ENCODE data around the gene RNH1. TPM values are rescaled to one million over a fixed set of nuclear protein-coding genes. Genes with fewer than 3 reads are reported as not detected.

Gene RNH1
- total RNA-seq, 1 experiment from 2014 or later, result 104 TPM

DNA sequence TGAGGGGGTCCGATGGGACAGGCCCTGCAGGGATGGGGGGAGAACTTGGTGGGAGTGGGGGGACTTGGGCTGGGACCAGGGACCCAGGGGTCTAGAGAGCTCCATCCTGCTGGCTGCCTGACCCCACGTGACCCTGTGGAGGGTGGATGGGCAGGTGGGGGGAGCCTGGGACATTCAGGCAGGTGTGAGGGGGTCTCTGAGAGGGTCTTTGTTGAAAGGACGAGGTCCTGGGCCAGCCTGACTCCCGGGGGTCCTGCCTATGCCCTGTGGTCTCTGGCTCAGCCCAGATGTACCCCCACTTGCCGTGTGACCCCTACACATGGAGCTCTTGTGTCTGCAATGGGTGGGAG, 37.8 kb upstream of the RNH1 start:
- no peaks in the 10 kb centered on the region for H3K27me3 ChIP-seq (ENCODE audit: control insufficient read depth, insufficient read depth, low read length)
- H3K36me3 ChIP-seq (replicated peaks; ENCODE audit: control insufficient read depth, insufficient read depth, low read length), result no peaks in the 10 kb centered on the region
- no peak overlapping the region for H3K4me3 ChIP-seq (ENCODE audit: insufficient read depth, low read depth, low read length)
- DNase-seq, result no peak

DNA sequence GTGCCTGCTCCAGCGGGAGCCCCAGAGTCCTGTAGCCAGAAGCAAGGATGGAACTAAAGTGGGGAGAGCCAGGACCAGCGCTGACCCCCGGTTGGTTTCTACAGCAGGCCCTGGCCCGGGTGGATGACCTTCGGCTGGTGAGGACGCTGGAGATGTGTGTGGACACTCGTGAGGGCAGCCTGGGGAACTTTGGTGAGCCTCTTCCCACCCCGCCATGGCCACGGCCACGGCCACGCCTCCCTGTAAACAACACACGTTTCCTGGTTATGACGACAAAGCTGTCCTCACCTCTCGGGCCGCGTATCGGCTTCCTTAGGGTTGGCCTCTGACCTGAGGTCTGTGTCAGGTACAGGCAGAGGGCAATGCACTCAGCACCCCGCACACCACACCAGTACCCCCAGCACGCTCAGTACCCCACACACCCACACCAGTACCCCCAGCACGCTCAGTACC, 34.4 kb upstream of the RNH1 start:
- DNase-seq, result no peak
- Histone ChIP-seq H3K36me3 (replicated peaks; ENCODE audit: control insufficient read depth, insufficient read depth, low read length) (no peaks in the 10 kb centered on the region), H3K4me3 (ENCODE audit: insufficient read depth, low read depth, low read length) (no peak overlapping the region), H3K27me3 (ENCODE audit: control insufficient read depth, insufficient read depth, low read length) (peaks cover 10% of the 10 kb centered on the region)

GRCh38 chr11:540583-541432, 33.8 kb upstream of the RNH1 start:
- DNase-seq, result no peak
- H3K36me3 ChIP-seq (replicated peaks; ENCODE audit: control insufficient read depth, insufficient read depth, low read length), result no peaks in the 10 kb centered on the region
- no peak overlapping the region for H3K4me3 ChIP-seq (ENCODE audit: insufficient read depth, low read depth, low read length)
- H3K27me3 ChIP-seq (ENCODE audit: control insufficient read depth, insufficient read depth, low read length), result peaks cover 11% of the 10 kb centered on the region

DNA sequence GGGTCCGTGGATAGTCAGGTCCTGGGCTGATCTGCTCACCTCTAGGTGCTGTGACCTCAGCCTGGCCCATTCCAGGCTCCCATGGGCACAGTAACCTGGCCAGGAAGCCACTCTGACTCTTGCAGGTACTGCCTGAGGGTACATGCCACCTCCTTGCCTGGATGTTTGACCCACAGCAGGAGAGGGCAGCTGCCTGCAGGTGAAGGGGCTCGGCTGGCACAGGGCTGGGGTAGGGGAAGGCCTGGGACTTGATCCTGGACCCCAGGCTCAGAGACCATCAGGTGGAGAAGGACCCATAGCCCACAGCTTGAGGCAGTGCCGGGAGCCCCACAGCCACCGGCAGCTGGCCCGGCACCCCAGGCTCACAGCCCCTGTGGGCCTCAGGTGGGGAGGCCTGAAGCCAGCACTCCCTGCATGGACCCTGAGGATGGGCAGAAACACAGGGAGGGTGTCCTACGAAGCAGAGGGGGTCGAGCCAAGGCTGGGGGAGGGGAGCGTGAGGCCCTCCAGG, 33.0 kb upstream of the RNH1 start:
- no peak for DNase-seq
- H3K27me3 ChIP-seq (ENCODE audit: control insufficient read depth, insufficient read depth, low read length), result peaks cover 11% of the 10 kb centered on the region
- H3K36me3 ChIP-seq (replicated peaks; ENCODE audit: control insufficient read depth, insufficient read depth, low read length), result no peaks in the 10 kb centered on the region
- no peak overlapping the region for H3K4me3 ChIP-seq (ENCODE audit: insufficient read depth, low read depth, low read length)

DNA sequence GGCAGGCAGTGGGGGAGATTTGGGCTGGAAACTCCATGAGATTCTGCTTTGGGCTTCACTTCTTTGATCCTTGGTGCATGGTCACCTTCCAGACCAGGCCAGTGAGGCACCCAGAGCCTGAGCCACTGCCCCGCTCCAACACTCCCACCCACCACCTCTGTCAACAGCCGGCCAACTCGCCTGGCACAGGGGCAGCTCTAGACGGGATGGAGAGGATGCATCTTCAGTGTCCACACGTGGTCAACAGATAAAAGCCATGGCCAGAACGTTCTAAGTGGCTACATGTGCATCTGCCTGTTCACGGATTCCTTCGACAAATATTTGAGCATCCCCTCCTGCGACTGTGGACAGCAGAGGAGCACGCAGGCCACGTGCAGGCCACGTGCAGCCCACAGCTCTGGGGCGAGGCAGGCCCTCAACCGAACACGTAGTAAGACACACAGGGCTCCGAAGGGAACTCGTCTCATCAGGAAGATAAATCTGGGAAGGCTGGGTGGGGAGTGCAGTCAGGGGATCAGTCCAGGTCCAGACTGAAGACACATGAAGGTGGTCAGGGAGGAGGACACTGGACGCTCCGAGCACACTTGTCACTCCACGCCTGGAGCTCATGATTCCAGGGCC, 31.5 kb upstream of the RNH1 start:
- Histone ChIP-seq H3K4me3 (ENCODE audit: insufficient read depth, low read depth, low read length) (no peak overlapping the region), H3K36me3 (replicated peaks; ENCODE audit: control insufficient read depth, insufficient read depth, low read length) (no peaks in the 10 kb centered on the region), H3K27me3 (ENCODE audit: control insufficient read depth, insufficient read depth, low read length) (peaks cover 11% of the 10 kb centered on the region)
- DNase-seq, result no peak

- no peaks in the 10 kb centered on the region for H3K36me3 ChIP-seq (replicated peaks; ENCODE audit: control insufficient read depth, insufficient read depth, low read length)
- peaks cover 11% of the 10 kb centered on the region for H3K27me3 ChIP-seq (ENCODE audit: control insufficient read depth, insufficient read depth, low read length)
- DNase-seq, result no peak
- H3K4me3 ChIP-seq (ENCODE audit: insufficient read depth, low read depth, low read length), result peak overlapping the region; percentile 31
Measured at GRCh38 chr11:537622-538430, 30.8 kb upstream of the RNH1 start.

DNA sequence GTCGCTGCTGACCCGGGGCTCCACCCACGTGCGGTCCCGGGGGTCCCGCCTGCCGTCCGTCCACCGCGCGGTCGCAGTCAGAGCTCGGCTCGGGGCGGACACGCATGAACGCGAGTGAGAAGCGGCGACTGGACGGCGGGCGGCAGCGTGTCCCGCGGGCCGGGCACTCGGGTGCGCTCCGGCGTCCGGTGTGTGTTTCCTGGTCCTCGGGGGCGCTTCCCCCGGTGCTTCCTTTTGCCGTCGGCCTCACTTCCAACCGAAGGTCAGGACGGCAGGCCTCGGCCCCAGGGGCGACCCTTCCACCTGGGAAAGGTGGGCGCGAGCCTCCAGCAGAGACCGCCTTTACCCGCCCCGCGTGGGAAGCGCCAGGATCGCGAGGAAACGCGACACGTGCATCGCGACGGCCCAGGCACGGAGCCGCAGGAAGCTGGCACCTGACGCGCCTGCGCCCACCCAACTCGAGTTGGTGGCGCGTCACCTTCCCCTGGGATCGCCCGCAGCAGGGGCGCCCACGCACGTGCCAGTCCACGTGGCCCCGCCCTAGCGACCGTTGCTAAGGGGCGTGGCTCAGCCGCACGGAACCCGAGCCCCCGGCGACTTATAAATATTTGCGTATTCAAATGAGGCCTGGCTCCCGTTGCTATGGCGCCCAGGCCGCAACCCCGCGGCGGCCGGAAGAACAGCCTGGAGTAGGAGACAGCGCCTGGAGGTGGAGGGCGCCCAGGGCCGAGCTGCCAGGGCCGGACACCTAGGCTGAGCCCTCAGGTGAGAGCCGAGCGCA, 30.0 kb upstream of the RNH1 start, which contains the start of gene LRRC56:
LRRC56 (plus strand) TSS at position 687 of the 781 bp plus-strand sequence. CDS start 3,158 bp downstream, outside the sequence.
- DNase-seq, result peak; percentile 99
- Histone ChIP-seq H3K36me3 (replicated peaks; ENCODE audit: control insufficient read depth, insufficient read depth, low read length) (peaks cover 3% of the 10 kb centered on the region), H3K4me3 (ENCODE audit: insufficient read depth, low read depth, low read length) (peak within 1 kb of the TSS; percentile 80), H3K27me3 (ENCODE audit: control insufficient read depth, insufficient read depth, low read length) (peaks cover 11% of the 10 kb centered on the region)

DNA sequence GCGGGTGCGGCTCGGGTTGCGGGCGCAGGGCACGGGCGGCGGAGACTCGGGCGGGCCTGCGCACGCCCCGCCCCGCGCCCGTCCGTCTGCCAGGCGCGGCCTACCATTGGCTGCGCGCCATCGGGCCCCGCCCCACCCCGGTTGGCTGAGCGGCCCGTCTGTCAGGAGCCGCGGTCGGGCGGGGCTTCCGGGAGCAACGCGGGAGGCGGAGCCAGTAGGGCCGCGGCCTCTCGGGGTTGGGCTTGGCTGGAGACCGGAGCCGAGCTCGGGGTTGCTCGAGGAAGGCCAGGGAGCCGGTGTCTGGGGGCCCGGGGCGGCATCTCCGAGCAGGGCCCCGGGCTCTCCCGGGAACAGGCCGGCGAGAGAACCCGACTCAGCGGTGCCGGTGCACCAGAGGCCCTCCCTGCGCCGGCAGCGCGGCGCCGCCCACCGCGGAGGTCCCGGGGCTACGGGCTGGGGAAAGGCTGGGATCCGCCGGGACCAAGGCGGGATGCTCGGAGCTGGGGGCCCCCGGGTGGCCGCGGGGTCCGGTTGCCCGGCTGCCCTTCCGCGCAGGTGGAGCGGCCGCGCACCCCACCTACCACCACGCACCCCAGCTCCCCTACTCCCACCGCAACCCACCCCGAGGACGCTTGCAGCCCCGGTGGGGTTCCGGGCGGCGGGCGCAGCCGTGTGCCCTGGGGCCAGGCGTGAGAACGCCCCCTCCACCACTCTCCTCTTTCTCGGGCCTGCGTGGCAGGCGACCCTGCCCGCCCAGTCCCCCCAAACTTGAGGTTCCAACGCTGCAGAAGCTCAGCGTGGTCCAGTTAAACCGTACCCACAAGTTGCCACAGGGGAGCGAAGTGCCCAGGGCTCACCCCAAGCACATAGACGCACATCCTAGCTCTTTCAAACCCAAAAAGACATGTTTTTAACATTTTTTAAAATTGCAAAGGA, 28.7 kb upstream of the RNH1 start, which contains the start of gene HRAS:
HRAS (minus strand) TSS at position 58 of the 936 bp plus-strand sequence.
- peaks cover 11% of the 10 kb centered on the region for H3K27me3 ChIP-seq (ENCODE audit: control insufficient read depth, insufficient read depth, low read length)
- peak within 1 kb of the TSS; percentile 87 for H3K4me3 ChIP-seq (ENCODE audit: insufficient read depth, low read depth, low read length)
- DNase-seq, result peak; percentile 100
- H3K36me3 ChIP-seq (replicated peaks; ENCODE audit: control insufficient read depth, insufficient read depth, low read length), result peaks cover 3% of the 10 kb centered on the region

DNA sequence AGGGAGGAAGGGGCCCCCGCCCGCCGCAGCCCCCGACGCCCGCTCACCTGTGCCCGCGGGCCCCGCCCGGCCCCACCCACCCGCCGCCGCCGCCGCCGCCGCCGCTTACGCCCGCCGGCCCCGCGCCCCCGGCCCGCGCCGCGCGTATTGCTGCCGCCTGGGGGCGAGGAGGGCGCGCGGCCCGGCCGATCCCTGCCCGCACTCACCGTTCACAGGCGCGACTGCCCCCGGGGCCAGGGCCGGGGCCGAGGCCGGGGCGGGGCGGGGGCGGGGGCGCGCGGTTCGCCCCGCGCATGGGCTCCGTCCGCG, 28.1 kb upstream of the RNH1 start:
- Histone ChIP-seq H3K4me3 (ENCODE audit: insufficient read depth, low read depth, low read length) (peak overlapping the region; percentile 87), H3K36me3 (replicated peaks; ENCODE audit: control insufficient read depth, insufficient read depth, low read length) (peaks cover 3% of the 10 kb centered on the region), H3K27me3 (ENCODE audit: control insufficient read depth, insufficient read depth, low read length) (peaks cover 11% of the 10 kb centered on the region)
- no peak for DNase-seq

DNA sequence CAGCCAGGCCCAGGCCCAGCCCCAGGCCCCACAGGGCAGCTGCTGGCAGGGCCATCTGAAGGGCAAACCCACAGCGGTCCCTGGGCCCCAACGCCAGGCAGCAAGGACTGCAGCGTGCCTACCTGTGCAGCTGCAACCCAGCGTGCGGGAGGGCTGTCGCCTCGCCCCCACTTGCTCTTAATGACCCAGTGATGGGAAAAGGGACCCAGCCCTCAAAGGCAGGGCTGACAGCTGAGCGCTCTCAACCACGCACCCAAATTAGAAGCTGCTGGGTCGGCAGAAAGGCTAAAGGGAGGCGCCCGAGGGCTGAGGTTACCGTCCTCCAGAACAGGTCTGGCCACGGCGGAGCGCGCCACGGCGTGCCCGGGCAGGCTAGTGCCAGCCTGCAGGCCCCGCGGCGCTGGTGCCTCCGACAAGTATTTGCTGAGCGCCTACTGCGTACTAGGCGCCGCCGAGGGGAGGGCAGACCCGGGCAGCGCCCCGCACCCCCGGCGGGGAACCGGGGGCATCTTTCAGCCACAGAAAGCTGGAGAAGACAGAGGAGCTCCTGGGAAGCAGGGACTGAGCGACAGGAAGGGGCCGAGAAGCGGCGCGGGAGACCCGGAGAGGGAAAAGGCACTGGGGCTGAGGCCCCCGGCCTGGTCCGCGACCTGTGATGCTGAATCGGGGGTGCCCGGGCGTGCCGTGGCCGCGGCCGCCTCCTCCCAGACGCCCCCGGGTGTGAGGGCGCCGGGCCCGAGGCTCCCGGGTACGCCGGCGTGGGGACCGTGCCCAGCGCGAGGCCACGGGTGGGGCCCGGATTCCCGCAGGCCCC, 27.6 kb upstream of the RNH1 start:
- DNase-seq, result peak; percentile 87
- H3K27me3 ChIP-seq (ENCODE audit: control insufficient read depth, insufficient read depth, low read length), result peaks cover 11% of the 10 kb centered on the region
- H3K4me3 ChIP-seq (ENCODE audit: insufficient read depth, low read depth, low read length), result peak overlapping the region; percentile 87
- peaks cover 3% of the 10 kb centered on the region for H3K36me3 ChIP-seq (replicated peaks; ENCODE audit: control insufficient read depth, insufficient read depth, low read length)

GRCh38 chr11:533586-534395, 26.7 kb upstream of the RNH1 start:
- DNase-seq, result peak; percentile 48
- peaks cover 11% of the 10 kb centered on the region for H3K27me3 ChIP-seq (ENCODE audit: control insufficient read depth, insufficient read depth, low read length)
- H3K36me3 ChIP-seq (replicated peaks; ENCODE audit: control insufficient read depth, insufficient read depth, low read length), result peaks cover 3% of the 10 kb centered on the region
- no peak overlapping the region for H3K4me3 ChIP-seq (ENCODE audit: insufficient read depth, low read depth, low read length)
